ENCODE results near the gene LCMT1. TPM values are rescaled to one million over a fixed set of nuclear protein-coding genes. Genes with fewer than 3 reads are reported as not detected.
"Not testable (repeated sequence)": the region's sequence is repeated elsewhere in the genome, so short reads cannot be mapped to it uniquely, and the experiment has no call there.

LCMT1 gene
- total and polyA plus RNA-seq, 2 donors (not counting 1 experiment from before 2014, with no cell fraction given): 20.2 to 42.0 TPM

DNA sequence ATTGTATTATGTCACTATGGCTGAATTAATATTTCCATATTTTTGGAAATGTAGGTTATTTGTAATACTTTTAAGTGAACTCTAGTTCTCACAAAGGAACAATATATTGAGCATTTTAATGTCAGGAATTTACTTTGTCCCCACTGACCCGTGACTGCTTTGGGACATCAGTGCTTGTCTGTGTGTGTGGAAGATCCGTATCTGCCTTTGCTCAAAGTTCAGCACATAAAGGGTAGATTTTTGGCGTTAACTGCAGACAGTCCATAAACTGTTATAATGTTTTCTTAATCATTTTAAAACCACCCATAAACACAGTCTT lies 65.9 kb downstream of the LCMT1 start:
- H3K4me1 Mint-ChIP-seq: no peaks in the 10 kb centered on the region
- ATAC-seq (ENCODE audit: low read depth) (no peak), DNase-seq (no peak)
- Histone ChIP-seq H3K79me2 (ENCODE audit: control insufficient read depth, insufficient read depth, low read length) (no peaks in the 10 kb centered on the region), H3K9ac (ENCODE audit: low read length) (no peak overlapping the region), H3K4me3 (ENCODE audit: control extremely low read depth in 1 of 5, extremely low read depth in 1 of 5, insufficient read depth in 1 of 5, low read depth in 2 of 5, low read length in 4 of 5) (no peak overlapping the region), H3K4me2 (replicated peaks; ENCODE audit: low read depth, low read length, poor library complexity, severe bottlenecking) (no peak overlapping the region), H4K20me1 (ENCODE audit: control insufficient read depth, insufficient read depth, low read length, poor library complexity, severe bottlenecking) (no peaks in the 10 kb centered on the region), H3K4me1 (ENCODE audit: control insufficient read depth in 2 of 2, insufficient read depth in 2 of 2, low read length in 2 of 2) (no peaks in the 10 kb centered on the region), H2AFZ (ENCODE audit: insufficient read depth, low read depth, low read length, poor library complexity, severe bottlenecking) (no peak overlapping the region), H3K27me3 (replicated peaks in 1 of 4; ENCODE audit: control extremely low read depth in 1 of 4, control insufficient read depth in 3 of 4, insufficient read depth in 4 of 4, low read length in 3 of 4) (no peaks in the 10 kb centered on the region), H3K27ac (ENCODE audit: low read length in 2 of 2) (no peak overlapping the region), H3K36me3 (replicated peaks in 1 of 2; ENCODE audit: control extremely low read depth in 1 of 2, control insufficient read depth in 1 of 2, extremely low read depth in 1 of 2, insufficient read depth in 2 of 2, low read length in 1 of 2) (peaks cover 0 to 12% of the 10 kb centered on the region in 2 experiments), H3K9me3 (ENCODE audit: control extremely low read depth in 1 of 3, control insufficient read depth in 2 of 3, insufficient read depth in 1 of 3, low read length in 2 of 3) (no peaks in the 10 kb centered on the region)
- H3K27me3 Mint-ChIP-seq: no peaks in the 10 kb centered on the region
- no CpG with 5 or more reads among the region's 3 CpGs for WGBS (ENCODE audit: insufficient coverage)
- H3K27ac Mint-ChIP-seq: no peak overlapping the region
- intact Hi-C loops (cut with micrococcal nuclease): no loop called here
- ChIA-PET CTCF (interaction anchor here (1.1 kb wide), 1 partner anchor 48 kb away, joined by 3 read pairs; no protein-coding TSS in a partner anchor), POLR2A (no interaction called here)
- TF ChIP-seq EZH2 (IDR thresholded peaks at IDR 0.05; ENCODE audit: borderline replicate concordance, insufficient read depth, low read depth, low read length, poor library complexity, severe bottlenecking) (no peak), CTCF (IDR thresholded peaks at IDR 0.05) (no peak)
- H3K4me3 Mint-ChIP-seq: no peak overlapping the region
- H3K9me3 Mint-ChIP-seq (ENCODE audit: insufficient read depth): no peaks in the 10 kb centered on the region

- Histone ChIP-seq H2AFZ (ENCODE audit: insufficient read depth, low read depth, low read length, poor library complexity, severe bottlenecking) (no peak overlapping the region), H3K79me2 (ENCODE audit: control insufficient read depth, insufficient read depth, low read length) (no peaks in the 10 kb centered on the region), H3K36me3 (replicated peaks in 1 of 2; ENCODE audit: control extremely low read depth in 1 of 2, control insufficient read depth in 1 of 2, extremely low read depth in 1 of 2, insufficient read depth in 2 of 2, low read length in 1 of 2) (peaks cover 0 to 12% of the 10 kb centered on the region in 2 experiments), H3K4me1 (ENCODE audit: control insufficient read depth in 2 of 2, insufficient read depth in 2 of 2, low read length in 2 of 2) (no peaks in the 10 kb centered on the region), H3K9me3 (ENCODE audit: control extremely low read depth in 1 of 3, control insufficient read depth in 2 of 3, insufficient read depth in 1 of 3, low read length in 2 of 3) (no peaks in the 10 kb centered on the region), H4K20me1 (ENCODE audit: control insufficient read depth, insufficient read depth, low read length, poor library complexity, severe bottlenecking) (no peaks in the 10 kb centered on the region), H3K9ac (ENCODE audit: low read length) (no peak overlapping the region), H3K4me2 (replicated peaks; ENCODE audit: low read depth, low read length, poor library complexity, severe bottlenecking) (no peak overlapping the region), H3K27me3 (replicated peaks in 1 of 4; ENCODE audit: control extremely low read depth in 1 of 4, control insufficient read depth in 3 of 4, insufficient read depth in 4 of 4, low read length in 3 of 4) (no peaks in the 10 kb centered on the region), H3K4me3 (ENCODE audit: control extremely low read depth in 1 of 5, extremely low read depth in 1 of 5, insufficient read depth in 1 of 5, low read depth in 2 of 5, low read length in 4 of 5) (no peak overlapping the region), H3K27ac (ENCODE audit: low read length in 2 of 2) (no peak overlapping the region)
- no peak overlapping the region for H3K27ac Mint-ChIP-seq
- WGBS (ENCODE audit: insufficient coverage): 91% methylated on average over 20 of the region's 20 CpGs
- DNase-seq (no peak), ATAC-seq (ENCODE audit: low read depth) (no peak)
- POLR2A ChIA-PET: no interaction called here
- no peak overlapping the region for H3K4me3 Mint-ChIP-seq
- no peaks in the 10 kb centered on the region for H3K27me3 Mint-ChIP-seq
- intact Hi-C loops (cut with micrococcal nuclease): no loop called here
- H3K4me1 Mint-ChIP-seq: no peaks in the 10 kb centered on the region
- CTCF ChIA-PET: no interaction called here
- H3K9me3 Mint-ChIP-seq (ENCODE audit: insufficient read depth): no peaks in the 10 kb centered on the region
- TF ChIP-seq CTCF (IDR thresholded peaks at IDR 0.05) (no peak), EZH2 (IDR thresholded peaks at IDR 0.05; ENCODE audit: borderline replicate concordance, insufficient read depth, low read depth, low read length, poor library complexity, severe bottlenecking) (no peak)
Observed at GRCh38 chr16:25177831-25178688, 66.5 kb downstream of the LCMT1 start.

DNA sequence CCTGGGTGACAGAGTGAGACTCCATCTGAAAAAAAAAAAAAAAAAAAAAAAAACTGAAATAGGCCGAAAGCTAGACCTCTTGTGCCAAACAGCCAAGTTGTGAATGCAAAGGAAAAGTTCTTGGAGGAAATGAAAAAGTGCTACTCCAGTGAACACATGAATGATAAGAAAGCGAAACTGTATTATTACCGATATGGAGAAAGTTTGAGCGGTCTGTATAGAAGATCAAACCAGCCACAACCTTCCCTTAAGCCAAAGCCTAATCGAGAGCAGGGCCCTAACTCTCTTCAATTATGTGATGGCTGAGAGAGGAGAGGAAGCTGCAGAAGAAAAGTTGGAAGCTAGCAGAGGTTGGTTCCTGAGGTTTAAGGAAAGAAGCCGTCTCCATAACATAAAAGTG lies 69.7 kb downstream of the LCMT1 start:
- H4K20me1 ChIP-seq (ENCODE audit: control insufficient read depth, insufficient read depth, low read length, poor library complexity, severe bottlenecking); H3K27ac Mint-ChIP-seq; H3K9ac ChIP-seq (ENCODE audit: low read length); DNase-seq; H3K4me3 ChIP-seq (ENCODE audit: control extremely low read depth in 1 of 5, extremely low read depth in 1 of 5, insufficient read depth in 1 of 5, low read depth in 2 of 5, low read length in 4 of 5); H3K4me1 Mint-ChIP-seq; H3K79me2 ChIP-seq (ENCODE audit: control insufficient read depth, insufficient read depth, low read length); H3K9me3 Mint-ChIP-seq (ENCODE audit: insufficient read depth); H3K4me1 ChIP-seq (ENCODE audit: control insufficient read depth in 2 of 2, insufficient read depth in 2 of 2, low read length in 2 of 2); intact Hi-C loops (cut with micrococcal nuclease); H3K9me3 ChIP-seq (ENCODE audit: control extremely low read depth in 1 of 3, control insufficient read depth in 2 of 3, insufficient read depth in 1 of 3, low read length in 2 of 3); H3K27me3 ChIP-seq (replicated peaks in 1 of 4; ENCODE audit: control extremely low read depth in 1 of 4, control insufficient read depth in 3 of 4, insufficient read depth in 4 of 4, low read length in 3 of 4); H3K27me3 Mint-ChIP-seq; H3K4me3 Mint-ChIP-seq; H3K27ac ChIP-seq (ENCODE audit: low read length in 2 of 2); POLR2A ChIA-PET; H3K4me2 ChIP-seq (replicated peaks; ENCODE audit: low read depth, low read length, poor library complexity, severe bottlenecking); H2AFZ ChIP-seq (ENCODE audit: insufficient read depth, low read depth, low read length, poor library complexity, severe bottlenecking); H3K36me3 ChIP-seq (replicated peaks in 1 of 2; ENCODE audit: control extremely low read depth in 1 of 2, control insufficient read depth in 1 of 2, extremely low read depth in 1 of 2, insufficient read depth in 2 of 2, low read length in 1 of 2); ATAC-seq (ENCODE audit: low read depth): not testable (repeated sequence)
- CTCF ChIA-PET: interaction anchor here (1.4 kb wide), 1 partner anchor 44 kb away, joined by 4 read pairs; no protein-coding TSS in a partner anchor
- WGBS (ENCODE audit: insufficient coverage): 100% methylated on average over 1 of the region's 6 CpGs
